Neuron (in vitro differentiated cells): Measurements from ENCODE around the gene HNF1A.

Source experiments
- H2AFZ ChIP-seq: one replicate; pipeline ENCODE4 v1.6.1; 2013; ENCODE audit warnings: low read depth, mild to moderate bottlenecking, inconsistent platforms, low read length, moderate library complexity
- H3K27me3 ChIP-seq: one replicate; pipeline ENCODE4 v1.6.1; 2013; ENCODE audit warnings: low read length; ENCODE audit not compliant: insufficient read depth
- H3K36me3 ChIP-seq: one replicate; pipeline ENCODE4 v1.6.1; 2013; ENCODE audit warnings: low read length; ENCODE audit not compliant: insufficient read depth
- H3K4me1 ChIP-seq: one replicate; pipeline ENCODE4 v1.6.1; 2013; ENCODE audit warnings: low read length; ENCODE audit not compliant: insufficient read depth
- H3K4me3 ChIP-seq: 2 replicates; pipeline ENCODE4 v1.5.1; 2013; ENCODE audit warnings: mild to moderate bottlenecking, low read length, moderate library complexity
- H3K9me3 ChIP-seq: one replicate; pipeline ENCODE4 v1.6.1; 2013; ENCODE audit warnings: low read length

Gene HNF1A

GRCh38 chr12:120978296-120979219, at the start of gene HNF1A:
Gene HNF1A (plus strand): TSS chr12:120978543. CDS start chr12:120978769, 226 bp downstream.
- Histone ChIP-seq H3K27me3 (no peaks in the 10 kb centered on the region), H3K4me1 (peaks cover 12% of the 10 kb centered on the region), H3K36me3 (no peaks in the 10 kb centered on the region), H2AFZ (no peak within 1 kb of the TSS), H3K9me3 (no peaks in the 10 kb centered on the region), H3K4me3 (no peak within 1 kb of the TSS)

GRCh38 chr12:120928864-120929652, 49.3 kb upstream of the HNF1A start:
- H3K9me3 ChIP-seq = no peaks in the 10 kb centered on the region
- no peaks in the 10 kb centered on the region for H3K4me1 ChIP-seq
- no peaks in the 10 kb centered on the region for H3K36me3 ChIP-seq
- H3K27me3 ChIP-seq = no peaks in the 10 kb centered on the region
- H2AFZ ChIP-seq = no peak overlapping the region
- H3K4me3 ChIP-seq = no peak overlapping the region

GRCh38 chr12:120930032-120930431, 48.3 kb upstream of the HNF1A start:
- H3K36me3 ChIP-seq = no peaks in the 10 kb centered on the region

GRCh38 chr12:120932058-120932457, 46.3 kb upstream of the HNF1A start:
- Histone ChIP-seq H3K4me1 (no peaks in the 10 kb centered on the region), H3K4me3 (no peak overlapping the region), H2AFZ (no peak overlapping the region), H3K36me3 (no peaks in the 10 kb centered on the region), H3K27me3 (no peaks in the 10 kb centered on the region), H3K9me3 (no peaks in the 10 kb centered on the region)

More at GRCh38 chr12:120930032-120930431, 48.3 kb upstream of the HNF1A start:
- Histone ChIP-seq H3K4me3 (no peak overlapping the region), H3K4me1 (no peaks in the 10 kb centered on the region), H3K9me3 (no peaks in the 10 kb centered on the region), H2AFZ (no peak overlapping the region), H3K27me3 (no peaks in the 10 kb centered on the region)

GRCh38 chr12:120932956-120933526, 45.3 kb upstream of the HNF1A start:
- Histone ChIP-seq H3K27me3 (no peaks in the 10 kb centered on the region), H3K4me1 (no peaks in the 10 kb centered on the region), H3K9me3 (no peaks in the 10 kb centered on the region), H3K36me3 (no peaks in the 10 kb centered on the region), H2AFZ (no peak overlapping the region), H3K4me3 (no peak overlapping the region)

- Histone ChIP-seq H3K4me3 (no peak overlapping the region), H2AFZ (no peak overlapping the region), H3K36me3 (no peaks in the 10 kb centered on the region)
These were observed 44.6 kb upstream of the HNF1A start for GRCh38 chr12:120933786-120934185.

GRCh38 chr12:120936197-120936596, 42.1 kb upstream of the HNF1A start:
- Histone ChIP-seq H3K9me3 (no peaks in the 10 kb centered on the region), H3K4me1 (no peaks in the 10 kb centered on the region), H3K4me3 (no peak overlapping the region)

More at GRCh38 chr12:120933786-120934185, 44.6 kb upstream of the HNF1A start:
- H3K4me1 ChIP-seq = no peaks in the 10 kb centered on the region
- no peaks in the 10 kb centered on the region for H3K9me3 ChIP-seq
- no peaks in the 10 kb centered on the region for H3K27me3 ChIP-seq

GRCh38 chr12:120938496-120938895, 39.8 kb upstream of the HNF1A start:
- no peaks in the 10 kb centered on the region for H3K4me1 ChIP-seq

More at GRCh38 chr12:120936197-120936596, 42.1 kb upstream of the HNF1A start:
- no peaks in the 10 kb centered on the region for H3K27me3 ChIP-seq
- no peaks in the 10 kb centered on the region for H3K36me3 ChIP-seq
- H2AFZ ChIP-seq = no peak overlapping the region

GRCh38 chr12:120939523-120939922, 38.8 kb upstream of the HNF1A start:
- Histone ChIP-seq H3K9me3 (no peaks in the 10 kb centered on the region), H2AFZ (no peak overlapping the region), H3K36me3 (no peaks in the 10 kb centered on the region), H3K4me1 (no peaks in the 10 kb centered on the region), H3K4me3 (no peak overlapping the region), H3K27me3 (no peaks in the 10 kb centered on the region)

More at GRCh38 chr12:120938496-120938895, 39.8 kb upstream of the HNF1A start:
- Histone ChIP-seq H3K4me3 (no peak overlapping the region), H3K9me3 (no peaks in the 10 kb centered on the region), H3K27me3 (no peaks in the 10 kb centered on the region), H2AFZ (no peak overlapping the region), H3K36me3 (no peaks in the 10 kb centered on the region)

GRCh38 chr12:120940006-120940405, 38.3 kb upstream of the HNF1A start:
- H2AFZ ChIP-seq = no peak overlapping the region
- H3K4me1 ChIP-seq = no peaks in the 10 kb centered on the region
- no peak overlapping the region for H3K4me3 ChIP-seq
- H3K9me3 ChIP-seq = no peaks in the 10 kb centered on the region
- no peaks in the 10 kb centered on the region for H3K36me3 ChIP-seq
- H3K27me3 ChIP-seq = no peaks in the 10 kb centered on the region

GRCh38 chr12:120940799-120941198, 37.5 kb upstream of the HNF1A start:
- H3K36me3 ChIP-seq = no peaks in the 10 kb centered on the region
- H3K9me3 ChIP-seq = no peaks in the 10 kb centered on the region
- H3K27me3 ChIP-seq = no peaks in the 10 kb centered on the region
- no peak overlapping the region for H2AFZ ChIP-seq
- no peak overlapping the region for H3K4me3 ChIP-seq
- no peaks in the 10 kb centered on the region for H3K4me1 ChIP-seq

GRCh38 chr12:120941412-120941811, 36.9 kb upstream of the HNF1A start:
- H3K9me3 ChIP-seq = no peaks in the 10 kb centered on the region
- H3K36me3 ChIP-seq = no peaks in the 10 kb centered on the region
- no peak overlapping the region for H2AFZ ChIP-seq

More at GRCh38 chr12:120941412-120941811, 36.9 kb upstream of the HNF1A start:
- H3K4me3 ChIP-seq = no peak overlapping the region
- no peaks in the 10 kb centered on the region for H3K4me1 ChIP-seq
- no peaks in the 10 kb centered on the region for H3K27me3 ChIP-seq
